GM18517 (cell line): Measurements from ENCODE around the gene COA1.

Source experiments
- ATAC-seq: cut with Tn5 transposase; IDR thresholded peaks from one replicate; pipeline ENCODE4 v1.9.1; 2021; ENCODE audit warnings: mild to moderate bottlenecking, moderate library complexity; ENCODE audit not compliant: unreplicated experiment

Gene COA1

DNA sequence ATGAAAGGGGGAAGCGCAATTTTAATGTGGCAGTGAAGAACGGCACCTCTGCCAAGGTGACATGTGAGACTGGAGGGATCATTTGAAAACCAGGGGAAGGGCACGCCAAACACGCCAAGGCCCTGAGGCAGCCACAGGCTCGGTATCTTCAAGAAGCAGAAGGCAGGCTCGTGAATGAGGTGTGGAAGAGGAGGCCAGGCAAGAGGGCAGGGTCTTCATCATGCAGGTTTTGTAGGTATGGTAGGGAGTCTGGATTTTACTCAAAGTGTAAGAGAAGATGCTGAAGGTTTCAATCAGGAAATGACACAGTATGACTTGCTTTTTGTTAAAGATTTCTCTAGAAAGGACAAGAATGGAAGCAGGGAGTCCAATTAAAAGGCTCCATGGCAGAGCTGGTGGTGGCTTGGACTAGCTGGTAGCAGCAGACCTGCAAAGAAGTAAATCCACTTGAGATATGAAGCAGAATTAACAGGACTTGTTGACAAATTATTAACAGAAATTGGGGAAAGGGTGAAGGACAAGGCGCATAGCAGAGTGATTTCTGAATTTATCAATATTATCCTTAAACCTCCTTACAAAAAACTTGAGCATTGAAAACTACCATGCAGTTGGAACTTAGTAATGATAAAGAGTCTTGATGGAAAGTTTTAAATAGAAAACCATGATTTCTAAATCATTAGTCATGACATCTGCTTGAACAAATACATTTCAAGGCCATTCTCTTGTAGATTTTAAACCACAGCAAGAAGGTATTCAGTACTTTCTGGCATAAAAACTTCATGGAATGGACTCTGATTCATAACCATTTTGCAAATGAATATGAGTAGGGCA lies 70.4 kb downstream of the COA1 start:
- ATAC-seq: peak; percentile 64

DNA sequence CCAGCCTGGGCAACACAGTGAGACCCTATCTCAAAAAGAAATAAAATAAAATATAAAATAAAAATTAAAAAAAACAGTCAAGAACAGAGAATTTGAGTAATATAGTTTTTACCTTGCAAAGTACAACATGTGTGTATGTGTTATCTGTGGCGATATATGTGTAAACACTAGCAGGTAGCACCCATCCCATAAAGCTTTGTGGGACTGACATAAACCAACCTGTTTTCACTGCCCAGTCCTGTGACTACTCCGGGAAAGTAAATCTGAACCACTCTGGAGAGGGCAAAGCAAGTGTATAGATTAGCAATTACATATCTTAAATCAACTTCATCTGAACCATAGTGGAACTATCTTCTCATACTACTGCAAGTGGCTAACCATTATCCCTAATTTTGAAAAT lies 72.3 kb downstream of the COA1 start:
- no peak for ATAC-seq

- no peak for ATAC-seq
Measured at GRCh38 chr7:43655584-43655983, 73.7 kb downstream of the COA1 start.

GRCh38 chr7:43653891-43654504 lies 75.3 kb downstream of the COA1 start:
- ATAC-seq: no peak

GRCh38 chr7:43653466-43653865 lies 75.9 kb downstream of the COA1 start:
- no peak for ATAC-seq

GRCh38 chr7:43652364-43652763 lies 77.0 kb downstream of the COA1 start:
- no peak for ATAC-seq

DNA sequence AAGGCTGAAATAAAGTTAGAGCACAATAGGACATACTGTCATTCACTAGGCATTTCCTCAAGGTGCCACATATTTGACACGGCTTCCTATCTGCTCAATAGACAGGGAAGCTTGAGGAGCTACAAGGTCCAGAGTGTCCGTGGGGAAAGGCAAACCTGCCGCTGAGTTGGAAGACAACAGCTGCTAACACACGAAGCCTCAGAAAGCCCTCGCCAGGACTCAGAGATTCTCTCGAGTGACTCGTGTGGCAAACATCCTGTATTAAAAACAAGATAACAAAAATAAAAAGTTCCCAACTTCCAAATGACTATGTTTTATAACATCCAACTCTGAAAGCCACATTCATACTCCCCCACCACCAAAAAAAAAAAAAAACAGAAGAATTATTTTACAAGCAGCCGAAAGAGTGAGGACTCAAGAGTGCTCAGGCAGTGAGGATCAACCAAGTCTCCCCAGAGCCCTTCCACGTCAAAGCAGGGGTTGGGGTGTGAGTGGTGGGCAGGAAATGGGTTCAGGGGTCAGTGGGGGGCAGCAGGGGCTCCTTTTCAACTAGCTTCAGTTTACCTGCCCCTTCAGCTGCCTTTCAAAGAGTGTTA lies 78.8 kb downstream of the COA1 start:
- no peak for ATAC-seq

DNA sequence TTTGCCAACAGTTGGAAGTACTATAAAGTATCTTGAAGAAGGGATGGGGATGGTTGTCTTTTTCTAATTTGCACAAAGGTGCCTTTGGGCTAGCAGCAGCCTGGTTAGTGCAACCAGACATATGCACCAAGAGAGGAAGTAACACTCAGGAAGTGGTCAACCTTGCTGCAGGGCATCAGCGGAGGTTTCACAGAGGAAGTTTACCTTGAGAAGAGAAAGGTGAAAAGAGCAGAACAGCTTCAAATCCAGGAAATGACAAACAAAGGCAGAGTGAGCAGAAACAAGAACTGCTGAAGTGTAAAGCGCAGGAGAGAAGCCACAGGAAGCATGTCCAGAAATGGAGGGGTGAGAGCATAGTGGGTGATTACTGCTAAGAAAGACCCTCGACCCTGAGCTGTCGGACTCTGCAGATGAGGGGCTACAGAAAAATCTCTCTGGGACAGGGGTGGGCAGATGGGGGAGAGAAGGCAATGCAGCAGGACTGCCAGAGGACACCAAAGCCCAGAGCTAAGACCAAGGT lies 79.5 kb downstream of the COA1 start:
- ATAC-seq: peak; percentile 74

DNA sequence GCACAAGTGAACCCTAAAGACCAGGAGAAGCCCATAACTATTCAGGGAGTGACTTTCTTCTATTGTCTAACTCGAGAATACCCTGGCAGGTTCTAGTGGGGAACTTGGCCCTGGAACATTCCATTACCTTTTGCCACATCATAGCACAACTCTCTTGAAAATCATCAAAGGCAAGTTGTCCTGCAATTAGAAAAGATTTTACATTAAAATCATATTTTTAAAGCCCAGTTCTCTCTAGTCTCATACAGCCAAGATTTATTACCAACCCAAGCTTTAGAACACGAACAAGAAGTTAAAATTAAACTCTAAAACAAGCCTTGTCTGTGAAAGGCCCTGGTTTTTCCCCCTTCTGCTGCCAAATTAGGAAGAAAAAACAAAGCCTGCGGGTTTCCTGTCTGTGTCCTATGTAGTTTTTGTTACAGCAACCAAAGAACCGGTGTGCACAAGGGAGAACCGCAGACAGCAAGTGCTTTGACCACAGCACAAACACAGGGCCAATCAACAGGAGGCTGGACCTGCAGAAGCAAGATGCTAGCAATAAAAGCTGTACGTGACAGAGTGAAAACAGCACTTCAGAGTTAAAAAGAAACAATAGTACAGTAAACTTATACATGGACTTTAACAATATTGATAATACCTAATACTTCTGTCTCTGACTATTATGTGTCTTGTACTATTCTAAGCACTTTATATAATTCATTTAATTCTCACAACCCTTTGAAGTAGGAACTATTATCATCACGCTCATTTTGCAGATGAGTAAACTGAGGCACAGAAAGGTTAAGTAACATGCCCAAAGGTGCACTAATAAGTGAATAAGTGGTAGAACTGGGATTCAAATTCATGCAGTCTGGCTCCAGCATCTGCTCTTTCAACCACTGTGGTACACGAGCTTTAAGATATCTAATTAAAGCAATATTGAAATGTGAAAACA lies 80.6 kb downstream of the COA1 start:
- ATAC-seq: peak; percentile 54

DNA sequence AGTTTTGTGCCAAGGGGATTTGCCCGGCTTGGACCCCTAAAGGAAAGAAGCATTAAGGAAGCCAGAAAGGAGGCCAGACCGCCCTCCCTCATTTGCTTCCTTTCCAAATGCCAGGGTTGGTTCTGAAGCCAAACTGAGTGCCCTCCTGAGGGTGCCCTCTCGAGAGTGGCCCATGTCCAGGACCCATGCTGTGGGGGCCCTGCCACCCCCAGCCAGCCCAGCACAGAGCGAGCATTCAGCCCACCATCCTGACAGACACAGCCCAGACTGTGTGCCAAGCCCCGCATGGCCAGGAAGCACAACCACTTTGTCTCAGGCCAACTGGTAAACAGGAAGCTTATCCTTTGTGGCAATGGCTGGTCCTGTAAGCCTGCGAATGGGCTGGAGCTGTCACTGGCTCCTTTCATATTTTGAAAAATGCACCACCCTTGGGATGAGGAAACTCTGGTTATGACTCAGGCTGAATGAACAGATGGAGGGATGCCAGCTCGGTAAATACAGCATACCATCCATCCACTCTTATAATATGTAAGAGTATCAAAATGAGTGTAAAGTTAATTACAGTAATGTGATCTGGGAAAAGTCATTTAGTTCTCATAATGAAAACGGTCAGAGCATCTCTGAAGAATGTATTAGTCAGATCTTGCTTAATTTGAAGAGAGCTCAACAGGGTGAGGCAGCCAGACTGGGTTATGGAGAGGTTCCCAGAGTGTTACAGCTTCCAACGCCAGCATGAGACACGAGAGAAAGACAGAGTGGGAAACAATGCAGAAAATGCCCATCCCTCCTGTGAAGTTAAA lies 81.5 kb downstream of the COA1 start:
- no peak for ATAC-seq

GRCh38 chr7:43647339-43647672 lies 82.0 kb downstream of the COA1 start:
- ATAC-seq: no peak

DNA sequence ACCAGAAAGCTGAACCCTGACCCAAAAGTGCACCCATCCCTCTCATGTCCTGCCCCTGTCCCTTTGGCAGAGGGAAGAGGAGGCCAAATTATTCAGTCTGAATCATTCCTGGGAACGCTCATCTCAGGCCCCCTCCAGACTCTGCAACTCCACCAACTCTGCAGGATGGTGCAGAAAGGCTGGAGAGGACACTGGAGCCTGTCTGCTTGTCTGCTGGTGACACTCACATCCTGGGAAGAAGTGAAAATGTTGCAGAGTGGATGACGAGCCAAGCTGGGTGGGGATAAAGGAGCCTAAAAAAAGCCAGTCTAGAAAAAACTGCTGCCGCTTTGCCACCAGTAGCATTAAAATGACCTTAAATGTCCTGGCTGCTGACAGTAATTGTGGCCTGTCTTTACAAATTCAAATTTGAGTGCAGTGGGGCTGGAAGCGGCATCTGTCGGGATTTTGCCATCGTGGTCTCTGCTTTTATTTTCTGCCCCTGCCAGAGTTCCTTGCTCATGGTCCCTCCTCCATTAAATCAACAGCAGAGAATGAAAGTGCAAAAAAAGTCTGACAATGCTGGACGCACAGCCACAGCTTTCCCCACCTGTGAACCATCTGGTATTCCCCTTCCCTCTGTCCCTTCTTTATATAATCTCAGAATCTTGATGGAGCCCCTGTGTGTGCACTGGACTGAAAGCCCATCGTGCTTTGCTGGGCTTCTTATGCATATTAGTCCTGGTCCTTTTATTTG lies 82.6 kb downstream of the COA1 start:
- ATAC-seq: no peak

- no peak for ATAC-seq
Measured at GRCh38 chr7:43645699-43646226, 83.6 kb downstream of the COA1 start.

DNA sequence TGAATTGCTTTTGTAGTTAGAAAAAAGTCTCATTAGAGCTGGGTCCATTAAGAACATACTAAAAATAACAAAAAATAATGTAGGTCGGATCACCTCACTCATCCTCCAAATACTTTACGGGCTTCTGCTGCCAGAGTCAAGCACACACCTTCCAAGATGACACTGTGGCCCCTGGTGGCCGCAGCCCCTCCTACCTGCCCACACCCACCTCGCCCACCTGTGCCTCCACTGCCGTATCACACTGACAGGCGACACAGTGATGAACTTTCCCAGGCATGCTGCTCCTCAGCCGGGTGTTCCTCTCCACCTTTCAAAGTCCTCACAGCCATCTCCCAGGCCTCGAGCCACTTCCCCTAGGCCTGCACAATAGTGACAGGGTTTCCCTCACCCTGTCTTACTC lies 85.5 kb downstream of the COA1 start:
- no peak for ATAC-seq

DNA sequence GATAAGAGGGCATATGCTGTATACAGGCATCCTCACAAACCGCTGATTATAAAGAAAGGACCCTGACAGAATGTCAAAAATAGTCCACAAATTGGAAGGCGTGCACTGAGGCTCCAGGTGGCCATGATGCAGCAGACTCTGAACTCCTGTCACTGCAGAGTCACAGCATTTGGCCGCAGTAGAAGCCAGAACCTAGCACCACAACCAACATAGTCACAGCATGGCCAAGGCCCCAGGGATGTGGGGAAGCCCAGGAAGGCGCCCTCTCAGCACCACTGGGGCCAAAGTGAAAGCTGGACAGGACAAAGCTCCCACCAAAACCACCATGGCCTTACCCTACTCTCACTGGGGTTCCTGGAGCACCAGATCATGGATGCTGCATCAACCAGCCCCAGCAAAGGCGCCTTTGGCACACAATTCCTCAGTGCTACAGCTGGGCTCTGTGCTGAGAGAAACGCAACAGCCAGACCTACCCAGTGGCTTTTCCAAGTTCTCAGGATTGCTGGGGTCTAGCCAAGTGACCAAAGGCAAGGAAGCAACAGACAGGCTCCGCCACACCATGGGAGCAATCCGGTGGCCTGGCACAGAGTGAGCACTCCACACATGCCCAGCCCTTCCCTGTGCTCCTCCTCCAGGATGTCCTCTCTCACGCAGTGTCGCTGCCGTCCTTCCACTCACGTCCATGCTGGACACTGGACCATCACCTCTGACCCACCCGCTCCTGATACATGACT lies 86.3 kb downstream of the COA1 start:
- no peak for ATAC-seq

- no peak for ATAC-seq
Measured at GRCh38 chr7:43640679-43641078, 88.6 kb downstream of the COA1 start.

GRCh38 chr7:43639858-43640491 lies 89.3 kb downstream of the COA1 start:
- ATAC-seq: no peak
